ENCODE data around the gene TPSD1.

DNA sequence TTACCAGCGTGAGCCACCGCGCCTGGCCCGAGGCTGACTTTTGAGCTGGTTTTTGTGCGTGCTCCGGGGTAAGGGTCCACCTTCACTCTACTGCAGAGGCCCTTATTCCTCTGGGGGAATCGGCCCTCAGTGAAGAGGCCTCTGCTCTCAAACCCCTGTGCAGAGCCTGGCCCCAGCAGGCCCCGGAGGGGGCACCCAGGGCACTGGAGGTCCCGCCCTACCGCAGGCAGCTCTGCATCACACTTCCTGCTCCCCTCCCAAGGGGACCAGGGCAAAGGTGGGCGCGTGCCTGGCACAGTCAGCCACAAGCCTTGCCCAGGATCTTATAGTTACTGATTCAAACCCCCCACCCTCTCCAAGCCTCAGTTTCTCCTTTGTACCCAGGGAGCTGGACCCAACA lies 50.0 kb downstream of the TPSD1 start:
- TF ChIP-seq, protein P1, sequence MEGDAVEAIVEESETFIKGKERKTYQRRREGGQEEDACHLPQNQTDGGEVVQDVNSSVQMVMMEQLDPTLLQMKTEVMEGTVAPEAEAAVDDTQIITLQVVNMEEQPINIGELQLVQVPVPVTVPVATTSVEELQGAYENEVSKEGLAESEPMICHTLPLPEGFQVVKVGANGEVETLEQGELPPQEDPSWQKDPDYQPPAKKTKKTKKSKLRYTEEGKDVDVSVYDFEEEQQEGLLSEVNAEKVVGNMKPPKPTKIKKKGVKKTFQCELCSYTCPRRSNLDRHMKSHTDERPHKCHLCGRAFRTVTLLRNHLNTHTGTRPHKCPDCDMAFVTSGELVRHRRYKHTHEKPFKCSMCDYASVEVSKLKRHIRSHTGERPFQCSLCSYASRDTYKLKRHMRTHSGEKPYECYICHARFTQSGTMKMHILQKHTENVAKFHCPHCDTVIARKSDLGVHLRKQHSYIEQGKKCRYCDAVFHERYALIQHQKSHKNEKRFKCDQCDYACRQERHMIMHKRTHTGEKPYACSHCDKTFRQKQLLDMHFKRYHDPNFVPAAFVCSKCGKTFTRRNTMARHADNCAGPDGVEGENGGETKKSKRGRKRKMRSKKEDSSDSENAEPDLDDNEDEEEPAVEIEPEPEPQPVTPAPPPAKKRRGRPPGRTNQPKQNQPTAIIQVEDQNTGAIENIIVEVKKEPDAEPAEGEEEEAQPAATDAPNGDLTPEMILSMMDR (IDR thresholded peaks at IDR 0.05), result no peak
- TF ChIP-seq EZH2 (IDR thresholded peaks at IDR 0.05; ENCODE audit: borderline replicate concordance, insufficient read depth, low read depth, low read length, poor library complexity, severe bottlenecking), result no peak
